Stomach (tissue), 9 donors: ENCODE measurements around the gene SLC25A26. TPM values are rescaled to one million over a fixed set of nuclear protein-coding genes. Genes with fewer than 3 reads are reported as not detected.

Experiments used
- DNase-seq, 2 donors: peaks; one replicate each; pipeline versions ENCODE4 v3.0.0 to v3.0.0-alpha.2; 2013 to 2019
- H3K27ac ChIP-seq, 5 donors: fragments of 200-600 bp in 4 of 5; sonication (generic) in 4 of 5; one replicate each; pipeline ENCODE4 v1.5.1; 2013 to 2019; ENCODE audit warnings: mild to moderate bottlenecking in 1 of 5, moderate library complexity in 1 of 5
- H3K27me3 ChIP-seq, 3 donors: fragments of 200-600 bp; sonication (generic); one replicate each; pipeline ENCODE4 v1.5.1; 2017 to 2019; ENCODE audit warnings: mixed run types in 1 of 3
- H3K36me3 ChIP-seq, 4 donors: fragments of 200-600 bp; sonication (generic); 1 replicate in 3 of 4; 2 replicates in 1 of 4; pipeline ENCODE4 v1.5.1; 2016 to 2019
- H3K4me1 ChIP-seq, 4 donors: fragments of 200-600 bp; sonication (generic); one replicate each; pipeline ENCODE4 v1.5.1; 2016 to 2019
- H3K4me3 ChIP-seq, 4 donors: fragments of 200-600 bp; sonication (generic) in 3 of 4; one replicate each; pipeline ENCODE4 v1.5.1; 2016 to 2019; ENCODE audit warnings: mild to moderate bottlenecking in 1 of 4
- H3K9me3 ChIP-seq, 4 donors: fragments of 200-600 bp; sonication (generic); one replicate each; pipeline ENCODE4 v1.5.1; 2016 to 2019
- EP300 ChIP-seq: sonication (generic); formaldehyde crosslinking; IDR thresholded peaks from one replicate; pipeline ENCODE4 v1.6.1; 2017; ENCODE audit warnings: antibody characterized with exemption
- POLR2A ChIP-seq, 4 donors: fragments of 450-650 bp; IDR thresholded peaks; one replicate each; pipeline ENCODE4 v1.6.1; 2016; ENCODE audit warnings: antibody characterized with exemption in 4 of 4, control low read depth in 2 of 4, mild to moderate bottlenecking in 1 of 4, moderate library complexity in 1 of 4
- POLR2AphosphoS5 ChIP-seq, 3 donors: sonication (generic); formaldehyde crosslinking; IDR thresholded peaks; one replicate each; pipeline ENCODE4 v1.6.1; 2016; ENCODE audit warnings: antibody characterized with exemption in 3 of 3
- WGBS, 5 donors: extraction: QIAGEN DNeasy Blood & Tissue Kit in 3 of 5; methylation state at CpG; one replicate each; pipeline versions ENCODE4 v1.1.5 to v1.1.7; 2013 to 2018; 5-methylcytosine and 5-hydroxymethylcytosine counted together
- intact Hi-C: fragments of 100-400 bp; cut with DNase I; formaldehyde crosslinking; loops from one replicate; pipeline ENCODE4 v1.15.1; 2023; ENCODE audit warnings: low total_unique reads
- polyA plus RNA-seq, 3 donors: library from polyadenylated mRNA; stranded (reverse); fragments of 200-250 nt; gene quantifications; one replicate each; pipeline ENCODE4 v1.2.3, GENCODE V29; 2013
- total RNA-seq, 5 donors: library from RNA; depleted of rRNA; stranded (reverse); fragments of >200 nt; gene quantifications; one replicate each; pipeline versions ENCODE4 v1.1.0 to v1.2.3, GENCODE V29; 2014 to 2016
- TF ChIP-seq, protein P1 (sequence below), 7 experiments: fragments of 450-650 bp in 4 of 7; fragments of 200-600 bp in 3 of 7; sonication (generic) in 3 of 7; IDR thresholded peaks; one replicate each; pipeline ENCODE4 v1.5.1; 2016 to 2019; ENCODE audit warnings: antibody characterized with exemption in 7 of 7, control low read depth in 2 of 7, mild to moderate bottlenecking in 1 of 7
- donor health status: healthy with polysubstance abuse.
- donor health status: Bipolar disorder and iron deficiency.
- donor health status: healthy.

Gene SLC25A26
- total and polyA plus RNA-seq, 8 donors = 1.2 to 26.6 (median 14.1) TPM

DNA sequence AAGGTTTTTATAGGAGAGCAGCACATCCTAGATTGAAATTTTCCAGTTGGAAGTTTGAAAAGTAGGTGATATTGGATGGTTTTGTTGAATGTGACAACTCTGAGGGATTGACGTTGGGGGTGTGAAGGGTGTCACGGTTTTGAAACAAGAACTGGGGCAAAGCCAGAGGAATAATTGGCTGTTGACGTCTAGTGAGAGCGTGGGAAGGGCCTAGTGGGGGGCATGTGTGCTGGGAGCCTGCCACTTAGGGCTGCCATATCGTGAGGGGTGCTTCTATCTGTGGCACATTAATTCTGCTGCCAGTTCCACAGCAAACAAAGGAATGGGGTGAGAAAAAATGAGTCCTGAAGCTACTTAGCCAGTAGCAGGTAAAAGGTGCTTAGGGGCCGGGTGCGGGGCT, 150.6 kb downstream of the SLC25A26 start:
- no peak for DNase-seq
- TF ChIP-seq EP300 (no peak), POLR2A (IDR thresholded peaks at IDR 0.05) (no peak), POLR2AphosphoS5 (IDR thresholded peaks at IDR 0.05) (no peak)
- TF ChIP-seq, protein P1, sequence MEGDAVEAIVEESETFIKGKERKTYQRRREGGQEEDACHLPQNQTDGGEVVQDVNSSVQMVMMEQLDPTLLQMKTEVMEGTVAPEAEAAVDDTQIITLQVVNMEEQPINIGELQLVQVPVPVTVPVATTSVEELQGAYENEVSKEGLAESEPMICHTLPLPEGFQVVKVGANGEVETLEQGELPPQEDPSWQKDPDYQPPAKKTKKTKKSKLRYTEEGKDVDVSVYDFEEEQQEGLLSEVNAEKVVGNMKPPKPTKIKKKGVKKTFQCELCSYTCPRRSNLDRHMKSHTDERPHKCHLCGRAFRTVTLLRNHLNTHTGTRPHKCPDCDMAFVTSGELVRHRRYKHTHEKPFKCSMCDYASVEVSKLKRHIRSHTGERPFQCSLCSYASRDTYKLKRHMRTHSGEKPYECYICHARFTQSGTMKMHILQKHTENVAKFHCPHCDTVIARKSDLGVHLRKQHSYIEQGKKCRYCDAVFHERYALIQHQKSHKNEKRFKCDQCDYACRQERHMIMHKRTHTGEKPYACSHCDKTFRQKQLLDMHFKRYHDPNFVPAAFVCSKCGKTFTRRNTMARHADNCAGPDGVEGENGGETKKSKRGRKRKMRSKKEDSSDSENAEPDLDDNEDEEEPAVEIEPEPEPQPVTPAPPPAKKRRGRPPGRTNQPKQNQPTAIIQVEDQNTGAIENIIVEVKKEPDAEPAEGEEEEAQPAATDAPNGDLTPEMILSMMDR (IDR thresholded peaks at IDR 0.05) = no peak
- intact Hi-C loops = no loop called here
- Histone ChIP-seq H3K4me3 (no peak overlapping the region), H3K27ac (no peak overlapping the region), H3K9me3 (no peaks in the 10 kb centered on the region), H3K27me3 (no peaks in the 10 kb centered on the region), H3K4me1 (peaks cover 0 to 8% (median 1%) of the 10 kb centered on the region in 4 donors), H3K36me3 (peaks cover 0 to 42% (median 32%) of the 10 kb centered on the region in 4 donors)
- 78 to 86% (median 83%) methylated on average over 7 of the region's 7 CpGs for WGBS, 5 donors

DNA sequence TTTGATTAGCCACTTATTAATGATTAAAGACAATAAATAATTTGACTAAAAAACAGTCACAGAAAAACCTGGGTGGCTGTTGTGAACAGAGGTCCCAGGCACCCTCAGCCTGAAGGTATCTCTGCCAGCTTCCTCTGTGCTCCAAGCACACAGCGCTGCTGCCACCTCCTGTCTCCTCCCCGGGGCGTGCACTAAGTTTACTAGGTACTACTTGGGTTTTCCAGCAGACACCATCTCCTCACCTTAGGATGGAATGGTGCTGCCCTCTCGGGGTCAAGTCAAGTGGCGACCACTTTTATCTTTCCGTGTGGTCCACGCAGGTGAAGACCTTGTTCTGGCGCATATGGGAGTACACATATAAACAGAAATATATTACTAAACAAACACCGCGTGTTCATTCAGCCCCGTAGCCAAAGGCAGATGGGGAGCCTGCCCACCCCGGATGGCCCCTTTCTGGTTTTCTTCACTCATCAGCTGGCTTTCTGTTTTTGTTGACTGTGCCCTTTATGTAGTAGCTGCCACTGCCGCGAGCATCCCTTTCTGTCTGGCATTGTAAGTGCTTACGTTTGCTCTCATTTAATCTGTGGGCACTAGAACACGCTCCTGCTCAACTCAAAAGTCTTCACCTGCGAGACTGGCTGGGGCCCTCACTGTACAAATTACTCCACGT, 152.0 kb downstream of the SLC25A26 start:
- peaks cover 5 to 54% (median 44%) of the 10 kb centered on the region in 4 donors for H3K36me3 ChIP-seq
- no peaks in the 10 kb centered on the region for H3K9me3 ChIP-seq
- peaks cover 0 to 22% (median 6%) of the 10 kb centered on the region in 4 donors for H3K4me1 ChIP-seq
- WGBS, 5 donors = 62 to 74% (median 67%) methylated on average over 18 of the region's 18 CpGs
- H3K27ac ChIP-seq = peak overlapping the region in 1 of 5 donors; percentile 20
- peak in 1 of 2 donors; percentile 72 for DNase-seq
- no peaks in the 10 kb centered on the region for H3K27me3 ChIP-seq
- intact Hi-C loops = no loop called here
- H3K4me3 ChIP-seq = no peak overlapping the region
- TF ChIP-seq POLR2AphosphoS5 (IDR thresholded peaks at IDR 0.05) (no peak), POLR2A (IDR thresholded peaks at IDR 0.05) (no peak)
- TF ChIP-seq, protein P1 (IDR thresholded peaks at IDR 0.05) = peak in 1 of 7 experiments; percentile 5

DNA sequence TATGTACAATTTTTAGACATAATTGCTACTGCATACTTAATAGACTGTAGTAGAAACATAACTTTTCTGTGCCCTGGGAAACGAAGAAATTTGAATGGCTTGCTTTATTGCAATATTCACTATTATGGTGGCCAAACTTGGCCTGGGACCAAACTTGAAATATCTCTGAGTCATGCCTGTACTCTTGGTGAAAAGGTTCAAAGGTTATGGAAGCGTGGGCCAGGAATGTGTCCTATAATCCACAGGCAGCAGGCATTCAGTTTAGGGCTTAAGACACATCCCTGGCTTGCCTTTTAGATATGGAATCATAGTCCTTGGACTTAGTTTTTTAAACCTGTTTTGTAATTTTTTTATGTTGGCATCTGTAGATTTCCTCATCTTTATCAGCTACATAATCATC, 155.8 kb downstream of the SLC25A26 start:
- Histone ChIP-seq H3K4me3 (no peak overlapping the region), H3K4me1 (peaks cover 0 to 23% (median 10%) of the 10 kb centered on the region in 4 donors), H3K27me3 (no peaks in the 10 kb centered on the region), H3K27ac (peak overlapping the region in 2 of 5 donors; percentile 28 to 57), H3K36me3 (peaks cover 29 to 85% (median 75%) of the 10 kb centered on the region in 4 donors), H3K9me3 (no peaks in the 10 kb centered on the region)
- 53 to 79% (median 68%) methylated on average over 2 of the region's 2 CpGs for WGBS, 5 donors
- no peak for DNase-seq
- TF ChIP-seq POLR2AphosphoS5 (IDR thresholded peaks at IDR 0.05) = peak in 2 of 3 donors; percentile 6 to 74
- no peak for TF ChIP-seq POLR2A (IDR thresholded peaks at IDR 0.05)
- TF ChIP-seq, protein P1 (IDR thresholded peaks at IDR 0.05) = no peak
- TF ChIP-seq EP300 = no peak
- intact Hi-C loops = no loop called here

DNA sequence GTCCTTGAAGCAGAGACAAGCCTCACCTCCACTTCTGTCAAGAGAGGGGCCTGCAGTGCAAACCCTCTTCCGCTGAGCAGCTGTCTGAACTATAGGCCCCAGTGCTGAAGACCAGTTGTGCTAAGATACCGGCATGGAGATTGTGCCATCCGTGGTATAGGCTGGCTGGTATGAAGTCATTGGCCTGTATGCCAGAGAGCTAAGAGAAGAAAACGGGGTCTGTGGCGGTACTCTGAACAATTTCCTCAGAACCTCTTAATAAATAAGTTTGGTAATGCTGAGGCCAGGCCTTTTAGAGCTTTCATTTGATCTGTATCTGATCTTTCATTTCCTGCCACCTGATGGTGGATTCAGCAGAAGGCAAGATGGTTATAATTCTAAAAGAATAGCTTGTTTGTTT, 157.0 kb downstream of the SLC25A26 start:
- Histone ChIP-seq H3K9me3 (no peaks in the 10 kb centered on the region), H3K27me3 (no peaks in the 10 kb centered on the region), H3K36me3 (peaks cover 41 to 94% (median 85%) of the 10 kb centered on the region in 4 donors), H3K4me3 (no peak overlapping the region), H3K4me1 (peaks cover 0 to 27% (median 12%) of the 10 kb centered on the region in 4 donors), H3K27ac (peak overlapping the region in 2 of 5 donors; percentile 20 to 57)
- no peak for DNase-seq
- intact Hi-C loops = no loop called here
- TF ChIP-seq POLR2AphosphoS5 (IDR thresholded peaks at IDR 0.05) (no peak), EP300 (no peak)
- TF ChIP-seq, protein P1 (IDR thresholded peaks at IDR 0.05) = no peak
- 77 to 92% (median 89%) methylated on average over 5 of the region's 5 CpGs for WGBS, 5 donors
